NCI-H345 treated with DMSO at 0.1 percent for 48 hours (cell line): ENCODE measurements around the gene PDGFB.

Experiments
- DNase-seq: peaks from one replicate; lab custom pipeline; 2025; ENCODE audit not compliant: unreplicated experiment; lab: John Stamatoyannopoulos, UW

The PDGFB gene

DNA sequence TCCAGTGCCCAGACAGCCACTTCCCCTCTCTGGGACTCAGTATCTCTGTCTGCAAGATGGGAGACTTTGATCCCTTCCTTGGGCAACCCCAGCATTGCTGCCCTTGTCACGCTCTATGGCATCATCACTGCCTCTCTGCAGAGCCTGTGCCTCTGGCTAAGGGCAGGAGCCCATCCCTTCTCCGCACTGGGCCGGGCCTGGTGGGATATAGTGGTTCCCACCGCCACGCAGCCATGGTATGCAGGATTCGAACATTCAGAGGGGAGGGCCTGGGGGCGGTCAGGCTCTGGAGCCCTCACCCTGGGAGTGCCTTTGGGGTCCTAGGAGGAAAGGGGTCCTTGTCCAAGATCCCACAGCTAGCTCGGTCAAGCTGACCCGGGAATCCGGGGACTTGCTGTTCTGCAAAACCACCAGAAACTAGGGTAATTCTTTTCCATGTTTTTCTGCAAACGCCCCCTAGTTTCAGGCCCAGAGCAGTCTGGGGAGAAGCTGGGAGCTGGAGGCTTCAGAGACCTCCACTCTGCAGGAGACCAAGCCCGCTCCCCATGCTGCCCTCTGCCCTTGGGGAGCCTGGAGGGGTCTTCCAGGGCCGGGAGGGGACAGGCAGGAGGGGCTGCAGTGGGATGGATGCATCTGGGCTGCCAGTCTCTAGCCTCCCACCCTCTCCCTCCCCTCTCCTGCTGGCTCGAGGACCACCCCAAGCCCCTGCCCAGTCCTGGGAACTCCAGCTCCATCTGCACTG lies 67.9 kb downstream of the PDGFB start:
- DNase-seq = no peak

DNA sequence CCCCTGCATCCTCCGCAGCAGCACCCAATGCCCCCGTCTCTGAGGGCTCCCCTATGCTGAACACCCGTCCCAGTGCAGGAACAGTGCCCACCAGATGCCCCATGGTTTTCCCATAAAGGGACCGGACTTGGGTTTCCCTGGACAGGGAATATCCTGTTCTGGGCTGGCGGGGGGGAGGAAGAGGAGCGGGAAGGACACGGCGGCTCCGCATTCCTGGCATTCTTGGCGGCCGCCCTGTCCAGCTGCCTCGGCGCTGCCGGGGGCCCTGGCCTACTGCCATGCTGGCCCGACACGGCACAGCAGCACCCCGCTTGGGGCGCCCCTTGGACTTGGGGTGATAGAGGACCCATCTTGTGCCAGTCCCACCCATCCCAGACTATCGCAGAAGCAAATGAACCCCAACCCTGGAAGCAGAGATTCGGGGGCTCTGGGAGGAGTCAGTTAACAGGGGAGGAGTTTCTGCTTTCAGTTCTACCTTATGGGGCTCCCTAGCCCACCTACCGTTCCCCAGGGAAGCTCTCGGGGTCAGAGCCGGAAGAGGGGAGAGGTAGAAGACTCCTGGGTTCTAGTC lies 68.6 kb downstream of the PDGFB start:
- no peak for DNase-seq

DNA sequence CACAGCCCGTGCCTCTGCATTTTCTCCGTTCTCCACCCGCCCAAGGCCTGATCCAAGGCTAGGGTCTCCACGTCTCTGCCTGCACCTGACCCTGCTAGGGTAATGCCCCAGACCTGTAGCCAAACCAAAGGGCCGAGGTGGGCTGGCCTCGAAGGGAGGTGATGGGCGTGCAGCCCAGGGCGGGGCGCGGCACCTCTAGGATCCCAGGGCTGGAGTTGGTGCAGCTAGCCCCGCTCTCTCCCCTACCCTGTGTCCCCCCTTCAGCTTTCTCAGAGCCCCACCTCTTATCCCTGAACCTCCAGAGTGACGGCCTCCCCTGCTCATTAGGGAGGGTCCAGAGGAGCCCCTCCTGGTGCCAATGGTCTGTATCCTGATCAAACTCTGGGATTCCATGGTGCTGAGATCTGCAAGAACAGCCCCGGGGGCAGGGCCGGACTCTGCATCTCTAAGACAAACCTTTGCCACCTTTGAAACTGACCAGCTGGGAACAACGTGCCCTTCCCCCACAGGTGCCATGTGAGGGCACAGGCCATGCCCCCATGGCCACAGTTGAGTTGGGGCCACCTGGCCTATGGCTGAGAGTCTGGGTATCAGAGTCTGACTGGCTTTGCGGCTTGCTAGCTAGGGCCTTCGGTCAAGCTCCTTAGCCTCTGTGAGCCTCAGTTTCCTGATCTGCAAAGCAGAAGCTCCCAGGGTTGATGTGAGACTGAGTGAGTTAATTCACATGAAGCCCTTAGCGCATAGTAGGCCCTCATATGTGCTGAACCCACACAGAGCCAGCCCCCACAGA lies 69.2 kb downstream of the PDGFB start:
- no peak for DNase-seq

DNA sequence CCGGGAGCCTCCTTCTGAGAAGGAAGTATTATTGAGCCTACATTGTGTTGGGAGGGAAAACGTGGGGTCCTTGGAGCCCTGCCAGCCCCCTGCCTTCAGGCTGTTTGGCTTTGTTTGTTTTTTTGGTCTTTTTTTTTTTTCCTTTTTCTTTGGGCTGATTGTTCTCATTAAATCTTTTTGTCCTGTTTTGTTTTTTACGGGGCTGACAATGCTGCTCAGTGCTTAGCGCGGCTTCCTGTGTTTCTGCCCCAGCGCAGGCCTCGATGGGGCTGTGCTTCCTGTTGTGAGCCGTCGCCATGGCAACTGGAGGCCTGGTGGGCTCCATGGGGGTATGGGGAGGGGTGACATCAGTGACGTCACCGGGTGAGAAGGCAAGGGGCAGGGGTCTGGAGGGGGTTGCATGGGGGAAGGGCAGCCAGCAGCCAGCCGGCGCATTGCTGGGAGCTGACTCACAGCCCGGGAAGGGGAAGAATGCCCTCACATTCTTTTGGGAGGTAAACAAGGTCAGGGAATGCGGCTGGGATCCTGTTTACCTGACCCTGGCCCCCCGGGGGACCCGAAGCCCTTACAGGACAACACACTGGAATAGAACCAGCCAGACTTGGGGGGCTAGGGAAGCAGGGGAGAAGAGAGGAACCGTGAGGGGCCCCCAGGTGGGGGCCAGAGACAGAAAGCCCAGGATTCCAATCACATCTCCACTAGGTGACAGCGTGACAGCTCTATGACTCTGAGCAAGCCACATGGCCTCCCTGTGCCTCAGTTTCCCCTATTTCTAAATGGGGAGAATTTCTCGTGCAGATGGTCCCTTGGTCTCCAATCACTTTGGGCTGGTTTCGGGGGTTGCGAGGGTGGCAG lies 70.1 kb downstream of the PDGFB start:
- no peak for DNase-seq

DNA sequence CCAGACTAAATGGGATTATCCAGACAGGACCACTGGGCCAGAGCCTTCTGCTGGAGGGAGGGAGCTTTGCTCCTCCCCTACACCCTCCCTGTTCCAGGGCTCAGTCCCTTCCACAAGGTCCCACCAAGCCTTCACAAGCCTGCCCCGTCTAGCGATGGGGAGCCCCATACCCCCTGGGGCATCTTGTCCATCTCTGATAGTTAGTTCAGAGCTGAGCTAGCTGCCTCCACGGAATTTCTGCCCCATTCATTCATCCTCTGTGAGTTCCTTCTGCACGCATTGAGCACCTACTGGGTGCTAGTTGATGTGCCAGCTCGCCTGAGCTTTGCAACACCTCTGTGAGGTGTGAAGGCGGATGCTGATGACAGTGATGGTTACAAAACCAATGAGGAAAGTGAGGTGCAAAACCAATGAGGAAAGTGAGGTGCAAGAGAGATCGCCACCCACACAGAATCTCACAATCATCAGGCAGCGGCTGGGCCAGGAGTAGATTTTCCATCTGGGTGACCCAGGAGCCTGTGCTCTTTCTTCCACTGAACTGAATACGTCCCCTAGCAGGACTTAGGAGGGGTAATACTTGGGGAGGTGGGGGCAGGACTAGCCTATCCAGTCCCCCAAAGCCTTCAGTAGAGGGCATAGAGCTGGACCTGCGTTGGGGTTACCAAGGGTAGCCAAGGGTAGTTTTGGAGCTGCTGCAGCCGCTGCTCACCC lies 70.8 kb downstream of the PDGFB start:
- no peak for DNase-seq
